IMR-90 (cell line): ENCODE results near the gene RPL12. TPM values are rescaled to one million over a fixed set of nuclear protein-coding genes. Genes with fewer than 3 reads are reported as not detected.

ENCODE experiments used
- ATAC-seq: fragments of 200-7000 bp; cut with Tn5 transposase; 2 replicates; pipeline ENCODE4 v1.9.1; 2020; ENCODE audit warnings: low read depth, mild to moderate bottlenecking, moderate library complexity
- BruUV-seq: library from RNA; stranded (reverse); fragments of 400-500 nt; replicated peaks from 2 replicates; lab custom pipeline; 2021; lab: Mats Ljungman, UMichigan
- CTCF ChIA-PET: fragments of 300-600 bp; formaldehyde crosslinking; extraction: SDS; loops from one replicate; lab custom pipeline; 2021; ENCODE audit warnings: antibody characterized with exemption; lab: Yijun Ruan, JAX
- POLR2A ChIA-PET: fragments of 300-600 bp; sonication (Branson Sonifier 250); formaldehyde crosslinking; loops from one replicate; lab custom pipeline; 2022; ENCODE audit warnings: antibody characterized with exemption; ENCODE audit not compliant: unreplicated experiment; lab: Charles Lee
- DNase-seq: peaks from one replicate; pipeline ENCODE4 v3.0.0; 2013
- H2AFZ ChIP-seq: replicated peaks from 2 replicates; pipeline ENCODE3; 2013; ENCODE audit warnings: low read length, mild to moderate bottlenecking; ENCODE audit not compliant: poor library complexity
- H2AK5ac ChIP-seq: 2 replicates; pipeline ENCODE4 v1.6.1; 2013; ENCODE audit warnings: low read depth, low read length, inconsistent platforms
- H2AK9ac ChIP-seq: replicated peaks from 2 replicates; pipeline ENCODE3; 2013; ENCODE audit warnings: mild to moderate bottlenecking, low read depth, low read length, moderate library complexity; ENCODE audit not compliant: poor library complexity
- H2BK120ac ChIP-seq: 2 replicates; pipeline ENCODE4 v1.6.1; 2013; ENCODE audit warnings: low read depth, low read length, inconsistent platforms
- H2BK15ac ChIP-seq: 3 replicates; pipeline ENCODE4 v1.6.1; 2013; ENCODE audit warnings: low read depth, low read length, inconsistent platforms
- H2BK20ac ChIP-seq: 2 replicates; pipeline ENCODE4 v1.6.1; 2013; ENCODE audit warnings: low read depth, mild to moderate bottlenecking, inconsistent platforms, low read length, moderate library complexity
- H2BK5ac ChIP-seq: 2 replicates; pipeline ENCODE4 v1.6.1; 2013; ENCODE audit warnings: mild to moderate bottlenecking, low read depth, low read length, inconsistent platforms; ENCODE audit not compliant: poor library complexity, severe bottlenecking
- H3K14ac ChIP-seq: replicated peaks from 2 replicates; pipeline ENCODE4 v1.6.1; 2013; ENCODE audit warnings: low read depth, low read length, inconsistent platforms
- H3K18ac ChIP-seq: 2 replicates; pipeline ENCODE4 v1.6.1; 2013; ENCODE audit warnings: low read depth, low read length, control low read depth
- H3K23ac ChIP-seq: 2 replicates; pipeline ENCODE4 v1.6.1; 2013; ENCODE audit warnings: low read depth, low read length, inconsistent platforms
- H3K27ac ChIP-seq: 2 replicates; pipeline ENCODE4 v1.5.1; 2013; ENCODE audit warnings: mild to moderate bottlenecking, control low read depth, low read length; ENCODE audit not compliant: insufficient read depth
- H3K27me3 ChIP-seq: 2 replicates; pipeline ENCODE4 v1.6.1; 2013; ENCODE audit warnings: low read length; ENCODE audit not compliant: control insufficient read depth, insufficient read depth
- H3K36me3 ChIP-seq: 2 replicates; pipeline ENCODE4 v1.6.1; 2013; ENCODE audit warnings: low read length, mixed read lengths; ENCODE audit not compliant: control insufficient read depth, insufficient read depth
- H3K4ac ChIP-seq: 2 replicates; pipeline ENCODE4 v1.6.1; 2013; ENCODE audit warnings: low read depth, low read length, inconsistent platforms
- H3K4me1 ChIP-seq: 2 replicates; pipeline ENCODE4 v1.6.1; 2013; ENCODE audit warnings: low read length, mixed read lengths; ENCODE audit not compliant: control insufficient read depth, insufficient read depth
- H3K4me2 ChIP-seq: 2 replicates; pipeline ENCODE4 v1.6.1; 2013; ENCODE audit warnings: low read depth, mild to moderate bottlenecking, control low read depth, low read length, moderate library complexity
- H3K4me3 ChIP-seq: 2 replicates; pipeline ENCODE4 v1.5.1; 2013; ENCODE audit warnings: low read depth, mild to moderate bottlenecking, control low read depth, low read length, moderate library complexity; ENCODE audit not compliant: insufficient read depth
- H3K56ac ChIP-seq: 2 replicates; pipeline ENCODE4 v1.6.1; 2013; ENCODE audit warnings: low read length, inconsistent platforms; ENCODE audit not compliant: insufficient read depth; ENCODE audit errors: extremely low read depth
- H3K79me1 ChIP-seq, 2 experiments: 2 replicates each; pipeline ENCODE4 v1.6.1; 2013; ENCODE audit warnings: low read length in 2 of 2, inconsistent platforms in 1 of 2, low read depth in 1 of 2
- H3K9ac ChIP-seq: 2 replicates; pipeline ENCODE4 v1.6.1; 2013; ENCODE audit warnings: low read depth, low read length, control low read depth
- H3K9me1 ChIP-seq: 2 replicates; pipeline ENCODE4 v1.6.1; 2013; ENCODE audit warnings: low read length, inconsistent platforms; ENCODE audit not compliant: insufficient read depth
- H3K9me3 ChIP-seq: 2 replicates; pipeline ENCODE4 v1.6.1; 2013; ENCODE audit warnings: low read length; ENCODE audit not compliant: control insufficient read depth, insufficient read depth
- H4K20me1 ChIP-seq: 2 replicates; pipeline ENCODE4 v1.6.1; 2013; ENCODE audit warnings: low read length, inconsistent platforms; ENCODE audit not compliant: insufficient read depth
- H4K5ac ChIP-seq: 2 replicates; pipeline ENCODE4 v1.6.1; 2013; ENCODE audit warnings: mild to moderate bottlenecking, low read depth, low read length, control low read depth
- H4K8ac ChIP-seq, 2 experiments: 2 replicates each; pipeline ENCODE4 v1.6.1; 2013; ENCODE audit warnings: low read depth in 2 of 2, low read length in 2 of 2, control low read depth in 1 of 2, inconsistent platforms in 1 of 2
- H4K91ac ChIP-seq: 2 replicates; pipeline ENCODE4 v1.6.1; 2013; ENCODE audit warnings: low read depth, low read length, inconsistent platforms; ENCODE audit not compliant: insufficient read depth
- BHLHE40 ChIP-seq: fragments of 150-350 bp; IDR thresholded peaks from 2 replicates; pipeline ENCODE4 v1.6.1; 2016; ENCODE audit warnings: mild to moderate bottlenecking, low read depth, low read length
- CEBPB ChIP-seq: IDR thresholded peaks from 2 replicates; pipeline ENCODE4 v1.6.1; 2012; ENCODE audit warnings: low read depth, low read length, improper control_type of control experiment
- FOS ChIP-seq: fragments of 150-350 bp; IDR thresholded peaks from 2 replicates; pipeline ENCODE4 v1.6.1; 2016; ENCODE audit warnings: low read depth, low read length
- MAFK ChIP-seq: IDR thresholded peaks from 2 replicates; pipeline ENCODE4 v1.6.1; 2012; ENCODE audit warnings: low read depth, low read length, improper control_type of control experiment
- MAZ ChIP-seq: IDR thresholded peaks from 2 replicates; pipeline ENCODE4 v1.6.1; 2012; ENCODE audit warnings: low read depth, mild to moderate bottlenecking, low read length, improper control_type of control experiment, moderate library complexity, borderline replicate concordance
- NFE2L2 ChIP-seq: fragments of 150-350 bp; IDR thresholded peaks from 2 replicates; pipeline ENCODE4 v1.6.1; 2016; ENCODE audit warnings: low read depth, mild to moderate bottlenecking, low read length
- SMC3 ChIP-seq: fragments of 150-350 bp; IDR thresholded peaks from 2 replicates; pipeline ENCODE4 v1.6.1; 2016; ENCODE audit warnings: low read depth, mild to moderate bottlenecking, antibody characterized with exemption, low read length, moderate library complexity
- WGBS, 2 experiments: methylation state at CpG; one replicate each; pipeline versions ENCODE4 v1.1.5 to v1.1.7; 2013; ENCODE audit warnings: missing lambda C conversion rate in 2 of 2; ENCODE audit not compliant: insufficient read length in 1 of 2; ENCODE audit errors: extremely low coverage in 2 of 2; 5-methylcytosine and 5-hydroxymethylcytosine counted together
- dilution Hi-C: fragments of 300-500 bp; cut with HindIII; formaldehyde crosslinking; loops from one replicate; pipeline ENCODE4 v1.14.3; 2018; ENCODE audit warnings: low sequenced_read_pairs; ENCODE audit not compliant: unreplicated experiment
- in situ Hi-C: fragments of 300-500 bp; cut with MboI; formaldehyde crosslinking; loops from 3 replicates; pipeline ENCODE4 v1.14.3; 2019; ENCODE audit warnings: low sequenced_read_pairs, inconsistent platforms, mixed read lengths
- intact Hi-C: fragments of 100-400 bp; cut with micrococcal nuclease; formaldehyde crosslinking; loops from 2 replicates; pipeline ENCODE4 v1.10.0; 2022
- polyA plus RNA-seq, 3 experiments: library from polyadenylated mRNA; depleted of rRNA; stranded (reverse); fragments of >200 nt; gene quantifications; 2 replicates each; pipeline ENCODE4 v1.2.3, GENCODE V29; 2012; ENCODE audit warnings: low replicate concordance in 1 of 3
- total RNA-seq: library from RNA; depleted of rRNA; stranded (reverse); fragments of >200 nt; gene quantifications from 2 replicates; pipeline ENCODE4 v1.2.3, GENCODE V29; 2012
- TF ChIP-seq, protein P1 (sequence below): fragments of 150-350 bp; IDR thresholded peaks from 2 replicates; pipeline ENCODE4 v1.6.1; 2017; ENCODE audit warnings: mild to moderate bottlenecking, antibody characterized with exemption, low read length, low read depth

Gene RPL12
- total and polyA plus RNA-seq, 2 of the 4 experiments (the other 2 are of a cell fraction), result 1,864 to 2,379 TPM

DNA sequence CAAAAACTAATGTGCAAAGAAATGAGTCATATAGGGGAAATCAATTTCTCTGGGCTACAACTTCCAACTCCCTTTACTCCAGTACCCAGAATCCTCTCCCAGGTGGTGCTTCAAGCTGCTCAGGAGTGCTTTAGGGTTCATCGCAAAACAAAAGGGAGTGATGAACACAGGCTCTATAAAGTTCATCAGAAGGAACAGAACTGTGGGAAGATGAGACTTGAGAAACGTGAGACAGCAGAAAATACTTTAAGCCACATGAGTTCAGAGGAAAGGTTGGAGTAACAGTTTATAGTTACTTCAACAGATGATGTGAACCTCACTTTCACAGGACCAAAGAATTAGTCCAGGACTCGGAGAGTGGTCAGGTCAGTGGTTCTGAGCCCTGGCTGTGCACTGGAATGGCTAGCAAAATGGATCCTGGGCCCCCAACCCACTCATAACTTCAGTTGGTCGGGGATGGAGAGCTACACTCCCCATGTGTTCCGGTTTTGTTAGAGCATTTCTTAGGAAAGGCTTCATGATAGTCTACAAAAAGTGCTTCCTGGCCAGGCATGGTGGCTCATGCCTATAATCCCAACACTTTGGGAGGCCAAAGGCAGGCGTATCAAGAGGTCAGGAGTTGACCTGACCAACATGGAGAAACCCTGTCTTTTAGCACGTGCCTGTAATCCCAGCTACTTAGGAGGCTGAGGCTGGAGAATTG, 4.3 kb downstream of the RPL12 start:
- no peak overlapping the region for H2BK5ac ChIP-seq
- no peak overlapping the region for H2AK5ac ChIP-seq
- H4K91ac ChIP-seq, result no peak overlapping the region
- H3K14ac ChIP-seq, result no peak overlapping the region
- H3K79me1 ChIP-seq, result peaks cover 11 to 69% of the 10 kb centered on the region in 2 experiments
- no peak overlapping the region for H3K23ac ChIP-seq
- dilution Hi-C loops (no loop called here), in situ Hi-C loops (no loop called here), intact Hi-C loops (no loop called here)
- ChIA-PET CTCF (no interaction called here), POLR2A (no interaction called here)
- H3K9me1 ChIP-seq, result peaks cover 16% of the 10 kb centered on the region
- H3K4me3 ChIP-seq, result no peak overlapping the region
- TF ChIP-seq, protein P1, sequence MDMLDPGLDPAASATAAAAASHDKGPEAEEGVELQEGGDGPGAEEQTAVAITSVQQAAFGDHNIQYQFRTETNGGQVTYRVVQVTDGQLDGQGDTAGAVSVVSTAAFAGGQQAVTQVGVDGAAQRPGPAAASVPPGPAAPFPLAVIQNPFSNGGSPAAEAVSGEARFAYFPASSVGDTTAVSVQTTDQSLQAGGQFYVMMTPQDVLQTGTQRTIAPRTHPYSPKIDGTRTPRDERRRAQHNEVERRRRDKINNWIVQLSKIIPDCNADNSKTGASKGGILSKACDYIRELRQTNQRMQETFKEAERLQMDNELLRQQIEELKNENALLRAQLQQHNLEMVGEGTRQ, result no peak
- TF ChIP-seq FOS, result no peak
- TF ChIP-seq MAZ, result no peak
- TF ChIP-seq CEBPB, result no peak
- no peak for TF ChIP-seq SMC3
- no peak for TF ChIP-seq NFE2L2
- TF ChIP-seq MAFK, result no peak
- TF ChIP-seq BHLHE40, result no peak
- DNase-seq, result no peak
- peaks cover 10% of the 10 kb centered on the region for H3K4me1 ChIP-seq
- H3K4me2 ChIP-seq, result no peak overlapping the region
- peaks cover 16% of the 10 kb centered on the region for H3K9me3 ChIP-seq
- BruUV-seq, result no TSS peak
- peaks cover 74% of the 10 kb centered on the region for H4K20me1 ChIP-seq
- H3K4ac ChIP-seq, result no peak overlapping the region
- no peak overlapping the region for H2BK120ac ChIP-seq
- no peak overlapping the region for H3K56ac ChIP-seq
- H2BK20ac ChIP-seq, result no peak overlapping the region
- 90% methylated on average over 2 of the region's 7 CpGs; no CpG with 5 or more reads in 1 of the 2 experiments for WGBS, 2 experiments
- H2BK15ac ChIP-seq, result no peak overlapping the region
- H3K18ac ChIP-seq, result no peak overlapping the region
- H3K27me3 ChIP-seq, result no peaks in the 10 kb centered on the region
- no peak overlapping the region for H4K8ac ChIP-seq
- H2AFZ ChIP-seq, result no peak overlapping the region
- no peak overlapping the region for H2AK9ac ChIP-seq
- H3K27ac ChIP-seq, result no peak overlapping the region
- ATAC-seq, result no peak
- H4K5ac ChIP-seq, result no peak overlapping the region
- H3K9ac ChIP-seq, result no peak overlapping the region
- peaks cover 75% of the 10 kb centered on the region for H3K36me3 ChIP-seq
